Adrenal gland (tissue), 5 donors: ENCODE data around the gene BMPR2.
"Not testable (repeated sequence)": the region's sequence is repeated elsewhere in the genome, so short reads cannot be mapped to it uniquely, and the experiment has no call there.

Experiments used
- CTCF ChIP-seq, 6 experiments: fragments of 450-650 bp in 4 of 6; fragments of 200-600 bp in 2 of 6; sonication (generic) in 1 of 6; IDR thresholded peaks; 1 replicate in 5 of 6; 2 replicates in 1 of 6; pipeline versions ENCODE4 v1.5.1 to v1.8.0; 2016 to 2021; ENCODE audit warnings: antibody characterized with exemption in 6 of 6, mild to moderate bottlenecking in 2 of 6, moderate library complexity in 1 of 6
- POLR2A ChIP-seq, 2 donors: fragments of 450-650 bp; IDR thresholded peaks; one replicate each; pipeline ENCODE4 v1.6.1; 2017; ENCODE audit warnings: antibody characterized with exemption in 2 of 2, mild to moderate bottlenecking in 2 of 2, moderate library complexity in 1 of 2
- donor health status: DM: no; HTN: no; CAD: no.

GRCh38 chr2:202582846-202583245 is 206.7 kb downstream of the BMPR2 start:
- not testable (repeated sequence) for TF ChIP-seq POLR2A, CTCF (IDR thresholded peaks at IDR 0.05)
